Right renal cortex interstitium (tissue), 3 donors: ENCODE measurements around the gene SVEP1. TPM values are rescaled to one million over a fixed set of nuclear protein-coding genes. Genes with fewer than 3 reads are reported as not detected.
"Not testable (repeated sequence)": the region's sequence is repeated elsewhere in the genome, so short reads cannot be mapped to it uniquely, and the experiment has no call there.

Experiments used
- DNase-seq, 3 donors: peaks; one replicate each; pipeline ENCODE4 v3.0.0-alpha.2; 2013; ENCODE audit warnings: low read depth in 3 of 3, low spot score in 2 of 3
- polyA plus RNA-seq, 3 donors: library from polyadenylated mRNA; unstranded; fragments of 120-200 nt; gene quantifications; one replicate each; pipeline ENCODE4 v1.2.1, GENCODE V29; 2013; ENCODE audit not compliant: insufficient read length in 3 of 3

Gene SVEP1
- polyA plus RNA-seq, 3 donors: 6.1 to 8.0 (median 7.0) TPM

DNA sequence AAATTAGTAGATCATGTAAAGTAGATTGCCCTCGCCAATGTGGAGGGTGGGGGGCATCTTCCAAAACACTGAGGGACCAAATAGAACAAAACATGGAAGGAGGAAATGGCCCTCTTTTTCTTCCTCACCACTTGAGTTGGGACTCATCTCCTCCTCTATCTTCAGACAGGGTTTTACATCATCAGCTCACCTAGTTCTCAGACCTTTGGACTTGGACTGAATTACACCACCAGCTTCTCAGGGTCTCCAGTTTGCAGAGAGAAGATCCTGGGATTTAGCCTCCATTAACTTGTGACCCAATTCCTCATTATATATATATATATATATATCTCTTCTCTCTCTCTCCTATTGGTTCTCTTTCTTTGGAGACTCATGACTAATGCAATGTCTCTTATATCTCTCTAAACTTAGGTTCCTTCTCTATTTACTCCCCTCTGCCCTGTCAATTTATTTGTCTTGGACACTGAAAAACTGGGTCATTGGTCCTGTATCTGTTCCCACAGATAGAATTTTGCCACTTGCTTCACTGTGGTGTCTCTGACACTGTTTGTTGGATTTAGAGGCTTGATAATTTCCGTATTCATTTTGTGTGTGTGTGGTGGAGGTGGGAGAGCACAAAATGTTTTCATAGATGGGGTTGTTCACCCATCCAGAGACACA, 187.6 kb downstream of the SVEP1 start:
- DNase-seq: no peak

DNA sequence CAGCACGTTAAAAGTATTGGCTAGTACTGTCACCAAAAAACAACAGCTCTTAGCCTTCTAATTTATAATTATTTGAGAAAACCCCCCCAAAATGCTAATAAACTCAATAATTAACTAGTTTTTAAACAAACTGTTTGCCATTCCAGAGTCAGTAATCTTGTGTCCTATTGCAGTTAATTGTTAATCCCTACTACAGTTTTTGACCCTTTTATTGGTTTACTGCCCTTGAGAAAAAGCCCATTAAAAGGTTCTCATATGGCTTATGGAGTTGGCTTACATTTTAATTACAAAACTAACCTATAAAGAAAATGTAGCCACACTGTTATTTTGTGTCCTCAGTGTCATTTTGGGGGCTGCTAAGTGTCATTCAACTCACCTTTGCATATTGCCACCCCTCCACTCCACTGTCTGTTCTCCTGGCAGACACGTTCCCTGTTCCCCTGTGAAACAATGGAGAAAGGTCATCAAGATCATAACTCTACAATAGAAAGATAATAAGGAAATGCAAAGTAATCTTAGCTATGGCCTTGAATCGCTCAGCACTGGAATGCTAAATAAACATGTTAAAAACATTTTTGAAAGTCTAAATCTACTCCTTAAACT, 190.3 kb downstream of the SVEP1 start:
- DNase-seq: no peak

DNA sequence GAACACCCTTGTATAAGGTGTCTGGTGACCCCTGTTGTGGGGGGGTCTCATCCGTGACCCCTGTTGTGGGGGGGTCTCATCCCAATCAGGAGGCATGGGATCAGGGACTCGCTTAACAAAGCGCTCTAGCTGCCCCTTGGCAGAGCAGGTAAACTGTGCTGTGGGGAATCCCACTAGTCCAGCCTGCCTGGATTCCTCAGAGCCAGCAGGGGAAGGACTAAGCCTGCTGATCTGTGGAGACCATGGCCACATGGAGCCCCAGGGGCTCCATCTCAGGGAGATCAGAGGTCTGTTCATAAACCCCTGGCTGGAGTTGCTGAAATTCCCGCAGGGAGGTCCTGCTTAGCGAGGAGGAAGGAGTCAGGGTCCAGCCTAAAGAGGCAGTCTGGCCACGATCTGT, 196.1 kb downstream of the SVEP1 start:
- no peak for DNase-seq

DNA sequence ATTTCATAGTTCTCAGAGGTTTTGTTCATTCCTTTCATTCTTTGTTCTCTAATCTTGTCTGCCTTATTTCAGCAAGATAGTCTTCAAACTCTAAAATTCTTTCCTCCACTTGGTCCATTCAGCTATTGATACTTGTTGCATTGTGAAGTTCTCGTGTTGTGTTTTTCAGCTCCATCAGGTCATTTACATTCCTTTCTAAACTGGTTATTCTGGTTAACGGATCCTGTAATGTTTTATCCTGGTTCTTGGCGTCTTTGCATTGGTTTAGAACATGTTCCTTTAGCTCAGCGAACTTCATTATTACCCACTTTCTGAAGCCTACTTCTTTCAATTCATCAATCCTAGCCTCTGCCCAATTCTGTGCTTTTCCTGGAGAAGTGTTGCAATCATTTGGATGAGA, 196.8 kb downstream of the SVEP1 start:
- DNase-seq: no peak

DNA sequence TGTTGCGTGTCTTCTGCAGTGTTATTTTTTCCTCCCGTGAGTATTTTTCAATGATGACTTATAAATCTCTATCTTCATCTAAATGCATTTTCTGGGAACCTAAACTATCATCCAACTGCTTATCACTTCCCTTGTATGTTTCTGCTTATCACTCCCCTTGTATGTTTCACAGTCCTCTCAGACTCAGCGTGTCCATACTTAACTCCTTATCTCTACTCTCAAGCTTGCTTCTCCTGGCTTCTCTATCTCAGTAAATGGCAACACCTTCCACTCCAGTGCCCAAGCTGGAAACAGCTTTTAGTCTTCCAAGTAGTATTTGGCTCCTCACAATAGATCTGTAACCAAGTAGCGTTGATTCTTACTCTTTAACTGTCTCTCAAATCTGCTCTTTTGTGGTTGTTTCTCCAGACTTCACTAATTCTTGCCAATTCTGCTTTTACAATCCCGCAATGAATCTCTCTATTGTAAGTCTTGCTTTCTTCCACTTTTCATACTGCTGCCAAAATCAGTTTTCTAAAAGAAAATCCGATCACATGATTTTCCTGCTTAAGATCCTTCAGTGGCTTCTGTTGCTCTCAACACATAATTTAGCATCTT, 208.0 kb downstream of the SVEP1 start:
- no peak for DNase-seq

DNA sequence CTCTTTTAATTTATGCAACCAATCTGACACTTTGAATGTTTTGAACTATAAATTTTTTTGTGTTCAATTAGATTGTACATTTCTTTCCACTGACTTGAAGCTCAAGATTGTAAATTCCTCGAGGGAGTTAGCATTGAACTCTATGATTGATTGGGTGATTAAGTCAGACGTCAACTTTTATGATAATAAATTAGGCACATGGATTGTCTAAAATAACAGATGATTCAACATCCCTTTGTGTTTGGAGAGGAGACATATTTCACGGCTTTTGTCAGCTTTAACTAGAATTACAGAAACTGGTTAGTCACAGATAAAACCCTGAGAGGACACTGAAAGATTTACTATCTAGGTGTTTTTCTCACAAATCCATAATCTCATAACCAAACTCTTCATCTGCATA, 209.2 kb downstream of the SVEP1 start:
- DNase-seq: no peak

DNA sequence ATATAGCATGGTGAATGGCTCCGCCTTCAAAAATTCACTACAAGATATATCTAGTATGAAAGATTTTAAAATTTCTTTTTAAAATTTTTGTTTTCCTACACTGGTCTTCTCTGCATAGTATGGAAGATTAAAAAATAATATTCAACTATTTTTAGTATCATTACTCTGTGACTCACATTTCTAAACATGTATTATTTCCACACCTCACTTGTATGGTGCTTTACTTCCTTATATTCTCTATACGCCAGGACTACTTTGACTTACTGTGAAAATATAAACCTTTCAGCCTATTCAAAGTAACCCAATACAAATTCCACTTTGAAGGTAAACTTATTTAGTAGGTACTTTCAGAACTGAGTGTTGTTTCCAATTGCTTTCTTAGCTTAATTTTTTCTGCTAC, 215.1 kb downstream of the SVEP1 start:
- no peak for DNase-seq

DNA sequence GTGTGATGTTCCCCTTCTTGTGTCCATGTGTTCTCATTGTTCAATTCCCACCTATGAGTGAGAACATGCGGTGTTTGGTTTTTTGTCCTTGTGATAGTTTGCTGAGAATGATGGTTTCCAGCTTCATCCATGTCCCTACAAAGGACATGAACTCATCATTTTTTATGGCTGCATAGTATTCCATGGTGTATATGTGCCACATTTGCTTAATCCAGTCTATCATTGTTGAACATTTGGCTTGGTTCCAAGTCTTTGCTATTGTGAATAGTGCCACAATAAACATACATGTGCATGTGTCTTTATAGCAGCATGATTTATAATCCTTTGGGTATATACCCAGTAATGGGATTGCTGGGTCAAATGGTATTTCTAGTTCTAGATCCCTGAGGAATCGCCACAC, 220.5 kb downstream of the SVEP1 start:
- DNase-seq: not testable (repeated sequence)

DNA sequence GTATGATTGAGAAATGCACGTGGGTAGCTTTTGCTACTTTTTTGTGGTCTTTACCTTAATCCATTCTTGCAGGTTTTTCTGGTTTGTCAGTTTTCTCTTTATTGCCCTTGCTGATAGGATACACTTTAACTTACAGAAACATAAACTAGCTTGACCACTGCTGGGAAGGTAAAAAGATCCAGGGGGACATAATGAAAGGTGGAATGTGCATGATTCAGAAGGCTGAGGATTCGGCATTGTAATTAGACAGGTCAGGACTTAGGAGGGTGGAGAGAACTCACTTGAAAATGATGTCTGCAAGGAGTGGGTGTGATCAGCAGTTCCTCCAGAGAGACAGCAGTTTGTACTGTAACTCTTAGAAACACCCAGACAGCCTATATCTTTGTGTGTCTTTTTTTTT, 222.0 kb downstream of the SVEP1 start:
- DNase-seq: peak in 1 of 3 donors; percentile 19

DNA sequence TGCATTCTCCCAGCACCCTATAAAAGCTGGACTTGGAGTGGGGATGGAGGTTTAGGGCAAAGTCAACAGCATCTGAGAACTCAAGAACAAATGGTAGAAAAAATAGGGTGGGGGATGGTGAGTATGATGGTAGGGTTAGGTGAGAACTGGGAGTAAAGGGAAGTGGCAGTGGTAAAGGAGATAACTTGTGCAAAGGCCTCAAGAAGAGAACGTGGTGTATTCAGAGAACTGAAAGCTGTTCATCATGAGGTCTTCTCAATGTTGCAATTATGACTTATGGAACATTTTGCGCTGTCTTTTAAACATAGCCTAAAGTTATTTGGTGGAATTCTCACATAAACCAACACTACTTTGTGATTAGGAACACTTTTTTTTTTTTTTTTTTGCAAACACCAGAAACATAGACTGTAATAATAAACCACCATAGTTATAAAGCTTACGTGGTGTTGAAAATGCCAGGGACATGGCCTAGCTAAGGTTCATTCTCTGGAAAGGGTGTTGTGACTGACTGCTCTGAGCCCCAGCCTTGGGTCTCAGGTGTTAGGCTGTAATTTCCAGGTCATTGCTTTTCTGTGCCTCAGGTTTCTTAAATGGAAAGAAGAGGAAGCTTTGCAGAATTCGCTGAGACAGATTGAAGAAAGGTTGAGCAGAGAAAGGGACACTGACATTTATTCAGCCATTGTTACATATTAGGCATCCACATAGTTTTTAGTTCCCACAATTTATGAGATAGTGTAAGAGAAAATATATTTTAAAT, 222.7 kb downstream of the SVEP1 start:
- DNase-seq: peak in 1 of 3 donors; percentile 16

DNA sequence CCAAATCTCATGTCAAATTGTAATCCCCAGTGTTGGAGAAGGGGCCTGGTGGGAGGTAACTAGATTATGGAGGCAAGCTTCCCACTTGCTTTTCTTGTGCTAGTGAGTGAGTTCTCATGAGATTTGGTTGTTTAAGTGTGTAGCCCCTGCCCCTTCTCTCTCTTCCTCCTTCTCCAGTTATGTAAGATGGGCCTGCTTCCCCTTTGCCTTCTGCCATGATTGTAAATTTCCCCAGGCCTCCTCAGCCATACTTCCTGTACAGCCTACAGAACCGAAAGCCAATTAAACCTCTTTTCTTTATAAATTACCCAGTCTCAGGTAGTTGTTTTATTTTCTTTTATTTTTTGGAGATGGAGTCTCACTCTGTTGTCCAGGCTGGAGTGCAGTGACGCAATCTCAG, 223.6 kb downstream of the SVEP1 start:
- DNase-seq: no peak

DNA sequence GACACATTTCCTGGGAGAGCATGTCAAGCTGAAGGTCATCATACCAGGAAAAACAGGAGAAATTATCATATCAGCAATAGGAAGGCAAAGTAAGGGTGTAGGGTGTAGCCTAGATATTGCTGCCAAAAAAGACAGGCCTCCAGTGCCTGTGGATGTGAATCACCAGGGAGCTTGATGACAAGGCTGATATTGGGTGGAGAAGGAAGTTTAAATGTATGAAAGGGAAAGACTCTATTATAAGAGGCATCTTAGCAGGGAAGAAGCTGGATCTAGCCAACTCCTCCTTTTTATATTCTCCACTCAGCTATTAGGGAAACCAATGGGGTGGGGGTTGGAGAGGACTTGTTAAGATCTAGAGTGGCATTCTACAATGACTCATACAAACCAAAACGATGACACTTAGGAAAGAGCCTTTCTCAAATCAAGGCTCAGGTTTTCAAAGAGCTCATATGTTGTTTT, 228.5 kb downstream of the SVEP1 start:
- no peak for DNase-seq

DNA sequence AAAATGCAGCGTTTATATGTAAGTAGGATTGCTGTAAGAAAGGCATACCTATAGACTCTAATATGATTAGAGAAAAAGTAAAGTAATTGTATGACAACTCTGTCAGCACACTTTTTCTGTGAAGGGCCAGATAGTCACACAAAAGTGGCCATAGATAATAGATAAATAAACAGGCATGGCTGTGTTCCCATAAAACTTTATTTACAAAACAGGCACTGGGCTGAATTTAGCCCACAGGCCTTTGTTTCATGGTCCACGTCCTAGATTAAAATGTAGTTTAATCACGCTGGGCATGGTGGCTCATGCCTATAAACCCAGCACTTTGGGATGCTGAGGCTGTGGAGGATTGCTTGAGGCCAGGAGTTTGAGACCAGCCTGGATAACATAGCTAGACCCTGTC, 233.2 kb downstream of the SVEP1 start:
- no peak for DNase-seq

DNA sequence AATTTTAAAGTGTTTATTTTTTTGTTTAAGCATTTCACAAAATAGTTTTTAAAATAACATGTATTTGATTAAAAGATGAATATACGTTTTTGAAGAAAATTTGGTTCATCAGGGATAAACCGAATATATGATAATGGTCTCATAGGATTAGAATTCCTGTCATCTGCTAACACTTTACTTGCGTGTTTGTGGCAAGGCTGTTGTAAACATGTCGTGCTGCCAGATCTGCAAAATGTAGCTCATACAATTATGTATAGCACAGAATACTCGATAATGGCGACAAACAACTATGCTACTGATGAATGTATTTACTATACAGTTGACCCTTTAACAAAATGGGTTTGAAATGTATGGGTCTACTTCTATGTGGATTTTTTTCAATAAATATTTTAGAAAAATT, 234.7 kb downstream of the SVEP1 start:
- DNase-seq: no peak

DNA sequence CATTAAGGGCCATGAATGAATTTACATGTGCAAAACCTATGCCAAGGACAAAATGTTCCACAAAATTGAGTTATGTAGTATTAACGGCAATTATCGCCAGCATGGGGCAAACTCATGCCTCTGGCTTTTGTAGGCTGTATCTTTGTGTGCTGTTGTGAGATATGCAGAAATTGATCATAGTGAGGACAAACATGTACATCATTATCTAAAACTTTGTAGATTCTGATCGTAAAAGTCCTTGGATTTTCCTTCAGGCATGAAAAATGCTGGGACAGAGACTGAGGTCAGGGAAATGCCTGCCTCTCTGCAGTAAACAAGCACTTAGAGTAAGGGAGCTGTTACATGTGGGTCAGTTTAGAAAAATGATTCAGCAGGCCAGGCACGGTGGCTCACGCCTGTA, 236.0 kb downstream of the SVEP1 start:
- no peak for DNase-seq

DNA sequence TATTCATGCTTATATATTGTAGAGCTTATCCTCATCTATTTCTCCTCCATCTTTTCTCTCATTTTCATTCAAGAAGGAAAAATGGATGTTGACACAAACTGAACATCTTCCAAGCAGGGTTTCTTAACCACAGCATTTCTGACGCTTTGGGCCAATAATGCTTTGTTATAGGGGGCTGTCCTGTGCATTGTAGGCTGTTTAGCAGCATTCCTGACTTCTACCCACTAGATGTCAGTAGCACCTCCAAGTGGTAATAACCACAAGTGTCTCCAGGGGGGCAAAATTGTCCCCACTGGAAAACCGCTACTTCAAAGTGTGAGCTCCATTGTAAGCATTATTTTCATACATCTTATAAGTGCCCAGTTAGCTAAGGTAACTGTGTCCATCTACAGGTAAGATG, 239.2 kb downstream of the SVEP1 start:
- no peak for DNase-seq

DNA sequence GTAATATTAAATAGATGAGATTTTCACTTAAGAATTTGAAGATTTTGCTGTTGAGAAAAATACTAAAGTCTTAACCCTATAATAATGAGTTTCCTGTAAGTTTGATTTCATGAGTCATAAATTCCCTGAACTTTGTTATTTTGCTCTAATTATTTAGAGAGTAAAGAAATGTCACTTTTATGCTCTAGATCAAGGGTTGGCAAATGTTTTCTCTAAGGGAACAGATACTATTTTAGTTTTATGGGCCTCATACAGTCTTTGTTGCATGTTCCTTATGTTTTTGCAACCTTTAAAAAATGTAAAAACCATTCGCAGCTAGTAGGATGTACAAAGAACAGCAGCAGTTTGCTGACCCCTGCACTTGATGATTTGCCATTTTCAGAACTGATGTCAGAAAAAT, 241.4 kb downstream of the SVEP1 start:
- DNase-seq: peak in 1 of 3 donors; percentile 27

DNA sequence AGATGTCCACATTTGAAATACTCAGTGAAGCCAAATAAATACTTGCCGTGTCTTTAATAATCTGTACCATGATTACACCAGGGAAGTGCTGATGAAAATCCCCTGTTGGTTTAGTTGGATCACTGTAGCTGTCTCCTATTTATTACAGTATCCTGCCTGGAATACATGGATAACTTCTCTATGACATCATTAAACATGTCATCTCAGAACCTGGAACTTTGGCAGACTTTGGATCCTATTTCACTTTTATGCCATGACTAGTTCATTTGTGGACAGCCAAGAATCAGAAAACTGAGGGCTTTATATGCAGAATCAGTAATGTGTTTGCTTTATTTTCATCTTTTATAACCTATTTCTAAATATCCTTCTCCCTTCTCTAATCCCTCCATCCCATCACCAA, 241.8 kb downstream of the SVEP1 start, which contains the start of gene TXNDC8:
Gene TXNDC8 (minus strand): TSS at position 137 of the 400 bp plus-strand sequence.
- DNase-seq: peak in 1 of 3 donors; percentile 18

DNA sequence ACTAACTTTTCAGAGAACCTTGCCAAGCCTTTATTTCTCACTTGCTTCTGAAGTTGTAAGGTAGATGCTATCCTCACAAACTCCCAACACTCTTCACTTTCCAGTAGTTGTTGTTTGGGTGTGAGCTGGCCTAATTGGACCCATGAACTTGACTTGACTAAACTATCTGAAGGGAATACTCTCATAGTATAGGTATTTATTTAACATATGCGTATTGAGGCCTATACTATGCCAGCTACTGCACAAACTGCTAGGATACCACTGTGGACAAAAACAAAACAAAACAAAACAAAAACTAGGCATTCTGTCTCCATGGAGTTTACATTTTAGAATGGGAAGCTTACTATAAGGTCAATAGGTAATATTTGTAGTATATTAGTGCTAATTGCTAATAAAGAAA, 243.2 kb downstream of the SVEP1 start:
- DNase-seq: no peak

DNA sequence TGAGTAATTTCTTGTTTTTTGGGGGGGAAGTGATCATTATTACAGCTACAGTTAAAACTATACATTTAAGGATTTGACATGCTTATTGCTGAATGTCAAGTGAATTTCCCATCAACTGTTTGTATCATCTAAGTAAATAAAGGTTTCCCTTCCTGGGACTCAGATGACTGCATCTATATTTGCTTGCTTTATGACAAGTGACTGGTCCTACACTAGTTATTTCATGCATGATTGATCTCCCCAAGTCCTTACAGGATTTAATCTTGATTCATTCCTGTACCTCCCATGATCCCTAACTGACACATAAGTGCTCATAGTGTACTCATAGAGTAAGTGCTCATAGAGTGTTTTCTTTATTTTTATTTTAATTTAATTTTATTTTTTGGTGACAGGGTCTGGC, 244.7 kb downstream of the SVEP1 start:
- no peak for DNase-seq

DNA sequence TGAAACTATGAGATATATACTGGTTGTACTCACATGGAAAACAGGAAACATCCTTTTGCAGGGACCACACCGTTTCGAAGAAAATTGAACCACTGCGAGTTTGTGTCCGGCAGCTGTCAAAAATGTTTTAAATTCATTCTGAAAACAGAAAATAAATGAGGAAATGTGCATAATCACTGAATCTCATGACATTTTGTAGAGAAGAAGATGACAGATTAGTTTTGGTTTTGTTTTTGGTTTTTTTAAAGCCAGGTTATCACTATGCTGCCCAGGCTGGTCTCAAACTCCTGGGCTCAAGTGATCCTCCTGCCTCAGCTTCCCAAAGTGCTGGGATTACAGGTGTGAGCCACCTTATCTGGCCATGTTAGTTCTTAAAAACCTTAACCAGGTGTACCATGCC, 245.4 kb downstream of the SVEP1 start:
- no peak for DNase-seq
